ENCODE measurements around the gene FAM221B.
A peak's percentile ranks its signal among the peaks of the same experiment; 100 is the strongest.

Gene FAM221B

GRCh38 chr9:35839926-35840325 is 11.4 kb upstream of the FAM221B start:
- DNase-seq (ENCODE audit: low spot score) = no peak
- no peak for TF ChIP-seq CTCF (IDR thresholded peaks at IDR 0.05; ENCODE audit: extremely low read depth, missing control alignments)

DNA sequence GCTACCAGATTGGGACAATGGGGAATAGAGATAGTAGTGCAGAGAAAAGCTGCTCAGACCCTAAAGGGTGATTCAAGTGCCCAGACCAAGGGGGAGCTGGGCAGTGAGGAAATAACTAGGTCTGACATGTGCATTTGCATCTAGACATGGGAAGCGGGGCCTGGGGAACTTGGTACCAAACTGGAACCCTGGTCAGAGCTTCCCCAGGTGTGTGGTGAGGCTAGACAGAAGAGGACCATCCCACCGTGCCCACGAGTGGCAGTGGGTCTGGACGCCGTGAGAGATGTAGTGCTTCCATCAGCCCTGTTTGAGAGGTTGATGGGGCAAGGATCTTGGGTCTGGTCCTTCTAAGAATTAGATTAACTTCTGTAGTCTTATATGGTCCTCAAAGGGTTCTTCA is 8.1 kb upstream of the FAM221B start:
- DNase-seq (ENCODE audit: low spot score) = no peak
- no peak for TF ChIP-seq CTCF (IDR thresholded peaks at IDR 0.05; ENCODE audit: extremely low read depth, missing control alignments)

- no peak for DNase-seq (ENCODE audit: low spot score)
- no peak for TF ChIP-seq CTCF (IDR thresholded peaks at IDR 0.05; ENCODE audit: extremely low read depth, missing control alignments)
Measured at GRCh38 chr9:35835766-35836165, 7.2 kb upstream of the FAM221B start.

DNA sequence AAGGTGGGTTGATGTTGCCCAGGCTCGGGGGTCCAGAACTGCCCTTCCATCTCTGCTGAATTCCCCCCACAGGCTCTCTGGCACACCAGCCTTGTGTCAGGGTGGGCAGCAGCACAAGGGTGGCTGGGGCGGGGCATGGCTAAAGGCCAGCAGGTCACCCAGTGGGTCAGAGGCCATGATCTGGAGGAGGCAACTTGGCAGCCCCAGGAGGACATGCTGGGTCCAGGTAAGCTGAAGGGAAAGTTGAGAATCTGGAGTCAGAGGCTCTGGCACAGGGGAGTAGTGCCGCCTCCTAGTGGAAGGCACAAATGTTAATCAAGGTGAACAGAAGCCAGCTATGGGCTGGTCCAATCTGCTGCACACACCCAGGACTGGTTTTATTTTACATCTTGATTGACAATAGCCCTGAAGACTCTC is 6.7 kb upstream of the FAM221B start:
- DNase-seq (ENCODE audit: low spot score) = no peak
- TF ChIP-seq CTCF (IDR thresholded peaks at IDR 0.05; ENCODE audit: extremely low read depth, missing control alignments) = peak; percentile 4

- DNase-seq (ENCODE audit: low spot score) = no peak
- no peak for TF ChIP-seq CTCF (IDR thresholded peaks at IDR 0.05; ENCODE audit: extremely low read depth, missing control alignments)
Measured at GRCh38 chr9:35834260-35835215, 6.0 kb upstream of the FAM221B start.

DNA sequence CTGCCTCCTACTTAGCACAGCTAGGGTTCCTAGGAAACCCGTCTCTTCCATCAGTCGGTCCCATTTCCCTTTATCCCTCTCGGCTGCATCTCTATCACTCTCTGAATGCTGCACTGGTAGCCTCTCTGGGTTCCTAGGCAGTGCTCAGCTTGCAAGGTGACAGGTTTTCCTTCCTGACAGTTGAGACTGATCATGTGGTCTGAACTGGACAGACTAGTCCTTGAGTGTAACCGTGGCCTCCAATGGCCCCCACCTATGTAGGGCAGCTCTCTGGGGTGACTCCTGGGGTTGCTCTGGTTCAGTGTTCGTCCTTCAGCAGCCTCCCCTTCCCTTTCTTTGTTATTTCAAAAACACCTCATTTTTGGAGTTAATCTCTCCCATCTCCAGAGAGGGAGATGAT is 4.3 kb upstream of the FAM221B start:
- TF ChIP-seq CTCF (IDR thresholded peaks at IDR 0.05; ENCODE audit: extremely low read depth, missing control alignments) = no peak
- no peak for DNase-seq (ENCODE audit: low spot score)

- no peak for TF ChIP-seq CTCF (IDR thresholded peaks at IDR 0.05; ENCODE audit: extremely low read depth, missing control alignments)
- DNase-seq (ENCODE audit: low spot score) = no peak
Measured at GRCh38 chr9:35831040-35831439, 2.5 kb upstream of the FAM221B start.

Measured in GM20000 (cell line).